Heart left ventricle (tissue), 13 donors: ENCODE results near the gene FSTL3.

ENCODE experiments used
- POLR2A ChIP-seq, 2 donors: fragments of 450-650 bp; IDR thresholded peaks; one replicate each; pipeline ENCODE4 v1.6.1; 2017; ENCODE audit warnings: antibody characterized with exemption in 2 of 2, mild to moderate bottlenecking in 2 of 2, moderate library complexity in 2 of 2
- TF ChIP-seq, protein P1 (sequence below), 12 donors: fragments of 200-600 bp; sonication (generic) in 4 of 12; IDR thresholded peaks; one replicate each; pipeline versions ENCODE4 v1.5.0 to v1.8.0; 2018 to 2022; ENCODE audit warnings: antibody characterized with exemption in 12 of 12, mild to moderate bottlenecking in 5 of 12
- donor health status: ischemic (EF 13 %, LVEDD 7.1; RV severe dilation, severe dysfunction).
- donor health status: DM: no; HTN: yes; CAD: no.
- donor health status: DM: no; HTN: no; CAD: no.
- donor health status: ischemic (EF 25% LVEDD 6.9; RV normal size, moderate dysfunction).
- donor health status: ischemic (EF 25% LVEDD 5.7; RV mildly dilated, moderate dysfunction).
- donor health status: ischemic (EF 35%, LVEDD 5.7; RV mildly dilated, moderate dysfunction).
- donor health status: nonischemic (EF 11% LVEDD 7.7; RV severe dilation, severe dysfunction).
- donor health status: DM: yes; HTN: yes; CAD: no.
- donor health status: PGD.
- donor health status: ischemic (EF 29% LVEDD 5.4; RV normal size, mild dysfunction).
- donor health status: nonischemic (EF 23%, LVEDD 6.1; RV moderate dilation, normal function).

DNA sequence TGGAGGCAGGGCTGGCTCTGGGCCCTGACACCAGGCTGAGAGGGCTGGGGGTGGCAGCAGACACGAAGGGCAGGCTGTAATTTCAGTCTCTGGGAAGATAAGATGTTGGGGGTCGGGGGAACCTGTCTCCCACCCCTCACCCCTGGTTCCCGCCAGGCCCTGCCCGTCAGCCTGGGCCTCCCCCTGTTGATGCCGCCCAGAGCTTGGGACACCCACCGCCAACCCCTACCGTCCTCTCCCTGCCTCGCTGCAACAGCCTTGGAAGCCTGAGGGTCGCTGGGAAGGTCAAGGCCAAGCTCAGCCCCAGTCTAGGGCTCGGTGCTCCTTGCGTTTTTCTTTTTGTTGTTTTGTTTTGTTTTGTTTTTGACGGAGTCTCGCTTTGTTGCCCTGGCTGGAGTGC is 47.1 kb downstream of the FSTL3 start:
- TF ChIP-seq POLR2A (IDR thresholded peaks at IDR 0.05), result no peak
- TF ChIP-seq, protein P1, sequence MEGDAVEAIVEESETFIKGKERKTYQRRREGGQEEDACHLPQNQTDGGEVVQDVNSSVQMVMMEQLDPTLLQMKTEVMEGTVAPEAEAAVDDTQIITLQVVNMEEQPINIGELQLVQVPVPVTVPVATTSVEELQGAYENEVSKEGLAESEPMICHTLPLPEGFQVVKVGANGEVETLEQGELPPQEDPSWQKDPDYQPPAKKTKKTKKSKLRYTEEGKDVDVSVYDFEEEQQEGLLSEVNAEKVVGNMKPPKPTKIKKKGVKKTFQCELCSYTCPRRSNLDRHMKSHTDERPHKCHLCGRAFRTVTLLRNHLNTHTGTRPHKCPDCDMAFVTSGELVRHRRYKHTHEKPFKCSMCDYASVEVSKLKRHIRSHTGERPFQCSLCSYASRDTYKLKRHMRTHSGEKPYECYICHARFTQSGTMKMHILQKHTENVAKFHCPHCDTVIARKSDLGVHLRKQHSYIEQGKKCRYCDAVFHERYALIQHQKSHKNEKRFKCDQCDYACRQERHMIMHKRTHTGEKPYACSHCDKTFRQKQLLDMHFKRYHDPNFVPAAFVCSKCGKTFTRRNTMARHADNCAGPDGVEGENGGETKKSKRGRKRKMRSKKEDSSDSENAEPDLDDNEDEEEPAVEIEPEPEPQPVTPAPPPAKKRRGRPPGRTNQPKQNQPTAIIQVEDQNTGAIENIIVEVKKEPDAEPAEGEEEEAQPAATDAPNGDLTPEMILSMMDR (IDR thresholded peaks at IDR 0.05), result no peak
